Natural killer cell (primary cell): ENCODE data around the gene AOAH. TPM values are rescaled to one million over a fixed set of nuclear protein-coding genes. Genes with fewer than 3 reads are reported as not detected.

Experiments
- ATAC-seq, 3 donors: fragments of 150-1000 bp in 2 of 3; fragments of 200-7000 bp in 1 of 3; cut with Tn5 transposase; 1 replicate in 1 of 3; 2 replicates in 2 of 3; pipeline ENCODE4 v1.10.0; 2021; ENCODE audit warnings: mild to moderate bottlenecking in 2 of 3, moderate library complexity in 2 of 3
- DNase-seq, 2 donors: peaks; one replicate each; pipeline versions ENCODE4 v3.0.0 to v3.0.0-alpha.2; 2013 to 2021; ENCODE audit warnings: mixed read lengths in 1 of 2
- H3K27ac ChIP-seq: one replicate; pipeline ENCODE4 v1.5.1; 2013; ENCODE audit warnings: mild to moderate bottlenecking, low read length
- H3K27me3 ChIP-seq: one replicate; pipeline ENCODE4 v1.6.1; 2013; ENCODE audit warnings: low read length; ENCODE audit not compliant: control insufficient read depth, insufficient read depth
- H3K36me3 ChIP-seq: one replicate; pipeline ENCODE4 v1.6.1; 2013; ENCODE audit warnings: low read length; ENCODE audit not compliant: control insufficient read depth, insufficient read depth
- H3K4me1 ChIP-seq: one replicate; pipeline ENCODE4 v1.6.1; 2013; ENCODE audit warnings: low read length; ENCODE audit not compliant: control insufficient read depth, insufficient read depth
- H3K4me3 ChIP-seq: one replicate; pipeline ENCODE4 v1.5.1; 2013; ENCODE audit warnings: low read length
- H3K9me3 ChIP-seq: one replicate; pipeline ENCODE4 v1.6.1; 2013; ENCODE audit warnings: low read length; ENCODE audit not compliant: control insufficient read depth, insufficient read depth
- H3K27ac Mint-ChIP-seq, 2 donors: one replicate each; pipeline ENCODE4 v1.8.0; 2022; ENCODE audit warnings: mild to moderate bottlenecking in 2 of 2, mixed read lengths in 2 of 2, moderate library complexity in 1 of 2
- H3K27me3 Mint-ChIP-seq, 2 donors: one replicate each; pipeline ENCODE4 v1.8.0; 2022; ENCODE audit warnings: low read depth in 2 of 2, mixed read lengths in 2 of 2
- H3K36me3 Mint-ChIP-seq: one replicate; pipeline ENCODE4 v1.8.0; 2022; ENCODE audit warnings: mixed read lengths
- H3K4me1 Mint-ChIP-seq, 2 donors: one replicate each; pipeline ENCODE4 v1.8.0; 2022; ENCODE audit warnings: mixed read lengths in 2 of 2
- H3K4me3 Mint-ChIP-seq: one replicate; pipeline ENCODE4 v1.8.0; 2022; ENCODE audit warnings: mild to moderate bottlenecking, moderate library complexity, mixed read lengths
- H3K9me3 Mint-ChIP-seq, 2 donors: one replicate each; pipeline ENCODE4 v1.8.0; 2022; ENCODE audit warnings: mixed read lengths in 2 of 2
- CTCF ChIP-seq: fragments of 200-600 bp; IDR thresholded peaks from one replicate; pipeline ENCODE4 v1.8.0; 2022; ENCODE audit warnings: antibody characterized with exemption
- WGBS: methylation state at CpG from one replicate; pipeline ENCODE4 v1.1.7; 2013; ENCODE audit warnings: missing lambda C conversion rate; ENCODE audit not compliant: insufficient coverage; 5-methylcytosine and 5-hydroxymethylcytosine counted together
- intact Hi-C: fragments of 100-400 bp; cut with micrococcal nuclease; formaldehyde crosslinking; loops from one replicate; pipeline ENCODE4 v1.14.2; 2022
- total RNA-seq, 4 donors: library from RNA; stranded (reverse); fragments of 120-200 nt in 1 of 4; gene quantifications; one replicate each; pipeline versions ENCODE4 v1.2.3 to v1.2.4, GENCODE V29; 2013 to 2022

The AOAH gene
- total RNA-seq, 3 donors from 2014 or later (not counting 1 experiment from before 2014, with no cell fraction given): 263 to 403 (median 312) TPM

DNA sequence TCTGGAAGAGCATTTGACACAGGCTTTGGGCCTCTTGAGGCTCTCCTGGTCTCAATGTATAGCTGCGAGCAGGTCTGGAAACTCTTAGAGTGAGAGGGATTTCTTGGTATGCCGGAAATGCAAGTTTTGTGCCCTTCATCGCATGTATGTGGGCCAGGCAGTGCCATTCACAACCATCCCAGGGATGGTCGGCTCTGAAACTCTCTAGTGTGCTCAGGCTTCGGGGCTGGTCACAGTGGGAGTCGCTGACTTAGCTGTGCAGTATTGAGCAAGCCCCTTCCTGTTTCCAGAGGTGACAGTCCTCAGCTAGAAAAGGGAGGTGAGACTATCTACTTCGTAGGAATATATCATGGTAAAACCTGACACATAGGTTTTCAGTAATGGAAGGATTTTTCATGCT is 2.0 kb upstream of the AOAH start:
- Histone ChIP-seq H3K4me3 (no peak overlapping the region), H3K4me1 (peaks cover 37% of the 10 kb centered on the region), H3K27me3 (no peaks in the 10 kb centered on the region), H3K9me3 (no peaks in the 10 kb centered on the region), H3K27ac (peak overlapping the region; percentile 75), H3K36me3 (no peaks in the 10 kb centered on the region)
- H3K9me3 Mint-ChIP-seq: no peaks in the 10 kb centered on the region
- DNase-seq (peak in 1 of 2 donors; percentile 42), ATAC-seq (peak; percentile 14 to 56 (median 34))
- TF ChIP-seq CTCF: no peak
- peak overlapping the region; percentile 63 for H3K4me3 Mint-ChIP-seq
- 62% methylated on average over 7 of the region's 7 CpGs for WGBS
- H3K4me1 Mint-ChIP-seq: peaks cover 72 to 77% of the 10 kb centered on the region in 2 donors
- peak overlapping the region; percentile 90 for H3K27ac Mint-ChIP-seq
- intact Hi-C loops: no loop called here
- peaks cover 20% of the 10 kb centered on the region for H3K36me3 Mint-ChIP-seq
- H3K27me3 Mint-ChIP-seq: no peaks in the 10 kb centered on the region

DNA sequence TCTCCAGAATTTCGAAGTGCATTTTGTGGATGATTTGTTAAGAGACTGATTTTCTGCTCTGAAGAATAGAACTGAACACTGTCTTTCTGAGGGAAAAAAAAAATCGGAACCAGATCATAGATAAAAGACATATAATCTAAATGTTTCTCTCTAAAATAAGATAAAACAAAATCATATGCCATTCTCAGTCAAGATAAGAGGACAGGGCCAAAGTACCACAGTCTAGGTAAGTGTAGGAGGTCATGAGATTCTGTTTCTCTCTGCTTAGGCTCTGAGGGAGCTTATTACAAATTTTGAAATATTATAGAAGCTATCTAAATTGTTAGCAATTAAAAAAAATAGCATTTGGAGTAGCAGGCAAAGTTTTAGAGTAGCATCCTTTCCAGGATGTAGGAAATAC is 702 bp upstream of the AOAH start:
- Mint-ChIP-seq H3K36me3 (peaks cover 9% of the 10 kb centered on the region), H3K27me3 (no peaks in the 10 kb centered on the region), H3K4me3 (peak overlapping the region; percentile 91), H3K9me3 (no peaks in the 10 kb centered on the region), H3K4me1 (peaks cover 79% of the 10 kb centered on the region in 2 donors), H3K27ac (peak overlapping the region; percentile 90)
- Histone ChIP-seq H3K4me3 (peak overlapping the region; percentile 78), H3K27ac (peak overlapping the region; percentile 75), H3K36me3 (peaks cover 2% of the 10 kb centered on the region), H3K27me3 (no peaks in the 10 kb centered on the region), H3K9me3 (no peaks in the 10 kb centered on the region), H3K4me1 (peaks cover 50% of the 10 kb centered on the region)
- ATAC-seq (no peak), DNase-seq (no peak)
- TF ChIP-seq CTCF: no peak
- intact Hi-C loops: loop anchor here (1.0 to 5.0 kb wide), 6 partner anchors 38 to 139 kb away; no protein-coding TSS in a partner anchor
- WGBS: 83% methylated on average over 1 of the region's 2 CpGs

- Mint-ChIP-seq H3K4me3 (peak overlapping the region; percentile 91), H3K9me3 (peaks cover 0 to 3% of the 10 kb centered on the region in 2 donors), H3K36me3 (peaks cover 21% of the 10 kb centered on the region), H3K27ac (peak overlapping the region; percentile 90), H3K4me1 (peaks cover 86 to 95% of the 10 kb centered on the region in 2 donors), H3K27me3 (no peaks in the 10 kb centered on the region)
- peak in 1 of 2 donors; percentile 38 for DNase-seq
- peaks cover 2% of the 10 kb centered on the region for H3K36me3 ChIP-seq
- no peak for ATAC-seq
- H3K4me1 ChIP-seq: peaks cover 57% of the 10 kb centered on the region
- peak overlapping the region; percentile 75 for H3K27ac ChIP-seq
- intact Hi-C loops: loop anchor here (2.0 to 5.0 kb wide), 3 partner anchors 14 to 101 kb away; no protein-coding TSS in a partner anchor
- no peak for TF ChIP-seq CTCF
- no peaks in the 10 kb centered on the region for H3K9me3 ChIP-seq
- 57% methylated on average over 4 of the region's 4 CpGs for WGBS
- H3K4me3 ChIP-seq: peak overlapping the region; percentile 78
- no peaks in the 10 kb centered on the region for H3K27me3 ChIP-seq
These were observed 1.0 kb downstream of the AOAH start for GRCh38 chr7:36723291-36723690.

- H3K4me1 ChIP-seq: peaks cover 36% of the 10 kb centered on the region
- H3K27me3 Mint-ChIP-seq: no peaks in the 10 kb centered on the region
These were observed 5.1 kb downstream of the AOAH start for GRCh38 chr7:36719083-36719632.

More at GRCh38 chr7:36719083-36719632, 5.1 kb downstream of the AOAH start:
- Histone ChIP-seq H3K9me3 (no peaks in the 10 kb centered on the region), H3K4me3 (no peak overlapping the region), H3K27me3 (no peaks in the 10 kb centered on the region), H3K27ac (peak overlapping the region; percentile 75), H3K36me3 (peaks cover 2% of the 10 kb centered on the region)
- 100% methylated on average over 1 of the region's 3 CpGs for WGBS
- TF ChIP-seq CTCF: no peak
- peaks cover 31% of the 10 kb centered on the region for H3K36me3 Mint-ChIP-seq
- ATAC-seq (no peak), DNase-seq (no peak)
- H3K4me3 Mint-ChIP-seq: peak overlapping the region; percentile 91
- H3K27ac Mint-ChIP-seq: peak overlapping the region; percentile 90
- intact Hi-C loops: no loop called here
- peaks cover 0 to 3% of the 10 kb centered on the region in 2 donors for H3K9me3 Mint-ChIP-seq
- H3K4me1 Mint-ChIP-seq: peaks cover 73 to 81% of the 10 kb centered on the region in 2 donors
